A673 (cell line): ENCODE results near the gene VAC14. TPM values are rescaled to one million over a fixed set of nuclear protein-coding genes. Genes with fewer than 3 reads are reported as not detected.
A peak's percentile ranks its signal among the peaks of the same experiment; 100 is the strongest.

Source experiments
- BruUV-seq: library from RNA; stranded (reverse); fragments of 400-500 nt; replicated peaks from 2 replicates; lab custom pipeline; 2021; lab: Mats Ljungman, UMichigan
- CTCF ChIA-PET: fragments of 300-600 bp; sonication (Branson Sonifier 250); formaldehyde crosslinking; loops from one replicate; lab custom pipeline; 2022; ENCODE audit warnings: antibody characterized with exemption; lab: Charles Lee
- POLR2A ChIA-PET: fragments of 300-600 bp; sonication (Branson Sonifier 250); formaldehyde crosslinking; loops from one replicate; lab custom pipeline; 2022; ENCODE audit warnings: antibody characterized with exemption; ENCODE audit not compliant: low non-redundant PET; lab: Charles Lee
- DNase-seq: peaks from one replicate; pipeline ENCODE4 v3.0.0-alpha.2; 2015; ENCODE audit warnings: low spot score
- H3K27ac ChIP-seq: fragments of 200-600 bp; sonication (generic); 2 replicates; pipeline ENCODE4 v1.5.1; 2016; ENCODE audit warnings: mixed run types, low read depth, mild to moderate bottlenecking, mixed read lengths, antibody characterized with exemption, low read length; ENCODE audit not compliant: poor library complexity, severe bottlenecking
- H3K27me3 ChIP-seq: fragments of 200-600 bp; sonication (generic); replicated peaks from 2 replicates; pipeline ENCODE4 v1.6.1; 2017; ENCODE audit warnings: mixed run types, low read depth, mild to moderate bottlenecking, mixed read lengths, antibody characterized with exemption, low read length; ENCODE audit not compliant: insufficient read depth, poor library complexity
- H3K36me3 ChIP-seq: fragments of 200-600 bp; sonication (generic); 2 replicates; pipeline ENCODE4 v1.6.1; 2016; ENCODE audit warnings: mixed run types, mild to moderate bottlenecking, mixed read lengths, antibody characterized with exemption, low read length; ENCODE audit not compliant: insufficient read depth, poor library complexity, severe bottlenecking
- H3K4me1 ChIP-seq: fragments of 200-600 bp; sonication (generic); 2 replicates; pipeline ENCODE4 v1.6.1; 2017; ENCODE audit warnings: mixed run types, mild to moderate bottlenecking, mixed read lengths, antibody characterized with exemption, low read length; ENCODE audit not compliant: insufficient read depth, poor library complexity, severe bottlenecking
- H3K4me3 ChIP-seq: fragments of 200-600 bp; sonication (generic); 2 replicates; pipeline ENCODE4 v1.5.1; 2016; ENCODE audit warnings: low read depth, mixed run types, mild to moderate bottlenecking, mixed read lengths, low read length; ENCODE audit not compliant: poor library complexity, severe bottlenecking
- H3K9me3 ChIP-seq: fragments of 200-600 bp; sonication (generic); 2 replicates; pipeline ENCODE4 v1.6.1; 2016; ENCODE audit warnings: mixed run types, low read depth, mild to moderate bottlenecking, mixed read lengths, antibody characterized with exemption, low read length; ENCODE audit not compliant: poor library complexity, severe bottlenecking
- CTCF ChIP-seq: fragments of 300-800, 200-600 bp; sonication (generic); conservative IDR thresholded peaks from 2 replicates; pipeline ENCODE4 v1.5.1; 2017; ENCODE audit warnings: low read depth, mild to moderate bottlenecking, antibody characterized with exemption, low read length, moderate library complexity, mixed read lengths
- EZH2 ChIP-seq: fragments of 200-600 bp; sonication (generic); IDR thresholded peaks from 2 replicates; pipeline ENCODE4 v1.6.1; 2017; ENCODE audit warnings: borderline replicate concordance, low read depth, mild to moderate bottlenecking, mixed read lengths, antibody characterized with exemption, low read length; ENCODE audit not compliant: poor library complexity, severe bottlenecking
- intact Hi-C: fragments of 100-400 bp; cut with micrococcal nuclease; formaldehyde crosslinking; loops from one replicate; pipeline ENCODE4 v1.10.0; 2022; ENCODE audit not compliant: unreplicated experiment
- total RNA-seq: library from RNA; stranded (reverse); gene quantifications from 2 replicates; pipeline ENCODE4 v1.2.3, GENCODE V29; 2021

Gene VAC14
- total RNA-seq, 1 experiment from 2014 or later, result 46.6 TPM

DNA sequence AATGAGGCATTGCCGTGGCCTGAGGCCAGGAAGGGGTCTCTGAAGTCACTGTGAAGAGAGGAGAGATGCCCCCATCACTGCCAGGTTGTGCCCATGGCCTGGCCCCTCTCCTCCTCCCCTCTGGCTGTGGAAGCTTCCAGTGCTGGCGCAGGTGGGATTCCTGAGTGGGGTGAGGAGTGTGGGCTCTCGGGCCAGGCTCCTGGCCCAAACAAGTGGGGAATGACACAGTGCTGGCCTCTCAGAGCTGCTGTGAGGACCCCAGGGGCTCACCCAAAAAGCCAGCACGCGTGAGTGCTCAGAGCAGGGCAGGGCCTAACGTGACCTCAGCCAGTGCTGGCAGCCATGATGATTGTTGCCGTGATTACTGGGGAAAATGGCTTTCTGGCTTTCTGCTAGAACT lies 61.6 kb downstream of the VAC14 start:
- Histone ChIP-seq H3K4me1 (no peaks in the 10 kb centered on the region), H3K36me3 (no peaks in the 10 kb centered on the region), H3K27ac (no peak overlapping the region), H3K9me3 (no peaks in the 10 kb centered on the region), H3K4me3 (no peak overlapping the region), H3K27me3 (no peaks in the 10 kb centered on the region)
- no TSS peak for BruUV-seq
- no peak for DNase-seq
- intact Hi-C loops, result no loop called here
- no peak for TF ChIP-seq EZH2
- TF ChIP-seq CTCF, result no peak
- ChIA-PET CTCF (no interaction called here), POLR2A (no interaction called here)

- TF ChIP-seq CTCF (peak; percentile 36; the same call in 1 of the 2 replicates), EZH2 (no peak)
- DNase-seq, result no peak
- no peaks in the 10 kb centered on the region for H3K36me3 ChIP-seq
- ChIA-PET POLR2A (interaction anchor here (0.6 kb wide), 1 partner anchor 434 kb away, joined by 3 read pairs; no protein-coding TSS in a partner anchor), CTCF (no interaction called here)
- H3K4me1 ChIP-seq, result no peaks in the 10 kb centered on the region
- intact Hi-C loops, result no loop called here
- H3K27ac ChIP-seq, result no peak overlapping the region
- no peaks in the 10 kb centered on the region for H3K27me3 ChIP-seq
- BruUV-seq, result no TSS peak
- H3K9me3 ChIP-seq, result no peaks in the 10 kb centered on the region
- no peak overlapping the region for H3K4me3 ChIP-seq
Observed at GRCh38 chr16:70738083-70738977, 62.6 kb downstream of the VAC14 start.

- CTCF ChIA-PET, result no interaction called here
- Histone ChIP-seq H3K4me3 (no peak overlapping the region), H3K36me3 (no peaks in the 10 kb centered on the region), H3K27ac (no peak overlapping the region), H3K4me1 (no peaks in the 10 kb centered on the region), H3K9me3 (no peaks in the 10 kb centered on the region), H3K27me3 (no peaks in the 10 kb centered on the region)
- DNase-seq, result no peak
- intact Hi-C loops, result no loop called here
- TF ChIP-seq EZH2 (no peak), CTCF (no peak)
- BruUV-seq, result no TSS peak
- POLR2A ChIA-PET, result interaction anchor here (0.6 kb wide), 1 partner anchor 435 kb away, joined by 3 read pairs; no protein-coding TSS in a partner anchor
Observed at GRCh38 chr16:70737377-70738082, 63.4 kb downstream of the VAC14 start.
